Subcutaneous adipose tissue (tissue), 4 donors: Measurements from ENCODE around the gene RGL4. TPM values are rescaled to one million over a fixed set of nuclear protein-coding genes. Genes with fewer than 3 reads are reported as not detected.

ENCODE experiments used
- total RNA-seq, 4 donors: library from RNA; depleted of rRNA; stranded (reverse); fragments of >200 nt; gene quantifications; one replicate each; pipeline ENCODE4 v1.1.0, GENCODE V29; 2016
- TF ChIP-seq, protein P1 (sequence below): fragments of 450-650 bp; IDR thresholded peaks from one replicate; pipeline ENCODE4 v1.5.1; 2016; ENCODE audit warnings: low read depth, mild to moderate bottlenecking, control low read depth, antibody characterized with exemption, moderate library complexity

RGL4 gene
- total RNA-seq, 4 donors from 2014 or later, result not detected

DNA sequence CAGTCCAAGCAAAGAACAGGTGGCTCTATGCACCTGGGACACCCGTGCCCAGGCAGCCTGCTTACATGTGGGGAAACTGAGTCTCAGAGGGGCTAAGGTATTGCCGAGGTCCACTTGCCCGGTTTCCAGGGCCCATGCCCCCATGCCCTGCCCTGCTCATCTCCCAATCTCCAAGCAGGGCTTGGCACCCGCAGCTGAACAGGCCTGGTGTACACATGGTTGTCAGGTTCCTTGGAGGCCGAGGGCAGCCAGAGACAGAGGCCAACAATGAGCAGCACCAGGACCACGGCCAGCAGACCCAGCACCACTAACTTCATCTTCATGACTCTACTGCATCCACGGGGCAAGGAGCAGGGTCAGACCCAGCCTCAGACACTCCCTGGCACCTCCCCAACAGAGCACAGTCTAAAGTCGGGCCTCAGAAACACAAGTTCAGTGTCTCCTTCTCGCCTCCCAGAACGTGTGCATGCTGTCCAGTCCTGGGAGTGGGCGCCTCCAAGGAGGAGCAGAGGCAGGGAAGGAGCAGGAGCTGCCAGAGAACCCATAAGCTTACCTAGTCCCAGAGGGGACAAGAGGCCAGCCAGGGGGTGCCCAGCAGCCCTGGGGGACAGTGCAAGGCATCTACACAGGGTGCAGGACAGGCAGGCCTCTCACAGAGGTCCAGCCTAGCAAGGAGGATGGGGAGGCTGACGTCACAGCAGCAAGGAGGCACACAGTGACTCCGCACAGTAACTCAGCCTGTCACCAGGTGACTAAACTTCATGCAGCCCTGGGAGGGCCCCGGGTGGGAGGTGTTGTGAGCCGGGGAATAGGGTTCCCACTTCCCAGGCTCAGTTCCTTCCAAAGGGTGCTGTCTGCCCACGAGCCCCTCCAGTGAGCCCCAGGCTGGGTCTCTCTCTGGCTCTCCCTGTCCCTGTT is 20.2 kb upstream of the RGL4 start:
- TF ChIP-seq, protein P1, sequence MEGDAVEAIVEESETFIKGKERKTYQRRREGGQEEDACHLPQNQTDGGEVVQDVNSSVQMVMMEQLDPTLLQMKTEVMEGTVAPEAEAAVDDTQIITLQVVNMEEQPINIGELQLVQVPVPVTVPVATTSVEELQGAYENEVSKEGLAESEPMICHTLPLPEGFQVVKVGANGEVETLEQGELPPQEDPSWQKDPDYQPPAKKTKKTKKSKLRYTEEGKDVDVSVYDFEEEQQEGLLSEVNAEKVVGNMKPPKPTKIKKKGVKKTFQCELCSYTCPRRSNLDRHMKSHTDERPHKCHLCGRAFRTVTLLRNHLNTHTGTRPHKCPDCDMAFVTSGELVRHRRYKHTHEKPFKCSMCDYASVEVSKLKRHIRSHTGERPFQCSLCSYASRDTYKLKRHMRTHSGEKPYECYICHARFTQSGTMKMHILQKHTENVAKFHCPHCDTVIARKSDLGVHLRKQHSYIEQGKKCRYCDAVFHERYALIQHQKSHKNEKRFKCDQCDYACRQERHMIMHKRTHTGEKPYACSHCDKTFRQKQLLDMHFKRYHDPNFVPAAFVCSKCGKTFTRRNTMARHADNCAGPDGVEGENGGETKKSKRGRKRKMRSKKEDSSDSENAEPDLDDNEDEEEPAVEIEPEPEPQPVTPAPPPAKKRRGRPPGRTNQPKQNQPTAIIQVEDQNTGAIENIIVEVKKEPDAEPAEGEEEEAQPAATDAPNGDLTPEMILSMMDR, result no peak

GRCh38 chr22:23673050-23673620 is 17.7 kb upstream of the RGL4 start:
- TF ChIP-seq, protein P1, result no peak

GRCh38 chr22:23673826-23674690 is 16.8 kb upstream of the RGL4 start:
- TF ChIP-seq, protein P1, result no peak

DNA sequence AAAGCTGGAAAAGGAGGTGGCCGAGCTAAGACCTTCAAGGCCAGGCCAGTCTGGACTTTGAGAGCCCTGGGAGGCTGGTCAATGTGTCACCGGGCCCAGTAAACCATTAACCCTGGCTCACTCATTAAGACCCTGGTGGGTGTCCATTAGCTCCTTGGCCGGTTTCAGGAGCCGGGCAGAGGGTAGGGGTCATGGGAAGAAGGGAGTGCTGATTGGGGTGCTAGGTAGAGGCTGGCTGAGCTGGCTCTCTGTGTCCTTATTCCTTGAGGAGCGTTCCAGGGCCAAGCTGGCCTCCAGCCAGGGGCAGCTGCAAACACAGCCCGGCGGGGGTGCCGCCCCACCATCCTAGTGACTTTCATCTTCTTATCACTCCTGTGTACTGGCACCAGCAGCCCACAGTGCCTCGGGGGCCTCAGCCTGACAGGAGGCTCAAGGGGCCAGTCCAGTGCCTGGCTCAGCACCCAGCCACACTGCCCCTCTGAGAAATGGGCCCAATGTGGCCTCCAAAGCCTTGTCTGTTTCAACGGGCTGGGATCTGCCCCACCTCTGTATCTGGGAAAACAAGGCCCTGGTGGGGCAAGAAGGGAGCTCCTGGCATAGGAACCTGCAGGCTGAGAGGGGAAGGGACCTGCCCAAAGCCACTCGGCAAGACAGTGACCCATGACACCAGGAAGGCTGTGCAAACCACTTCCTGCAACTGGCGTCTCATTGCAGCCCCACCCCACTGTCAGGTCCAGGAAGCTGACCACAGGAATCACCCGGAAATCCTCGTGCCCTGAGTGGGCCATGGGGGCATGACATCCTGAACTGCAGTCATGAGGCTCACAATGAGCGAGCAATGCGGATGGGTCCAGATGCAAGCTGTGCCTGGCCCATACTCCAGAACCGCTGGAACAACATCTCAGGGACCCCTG is 15.1 kb upstream of the RGL4 start:
- TF ChIP-seq, protein P1, result no peak

- TF ChIP-seq, protein P1, result no peak
Measured at GRCh38 chr22:23677701-23677995, 13.2 kb upstream of the RGL4 start.

DNA sequence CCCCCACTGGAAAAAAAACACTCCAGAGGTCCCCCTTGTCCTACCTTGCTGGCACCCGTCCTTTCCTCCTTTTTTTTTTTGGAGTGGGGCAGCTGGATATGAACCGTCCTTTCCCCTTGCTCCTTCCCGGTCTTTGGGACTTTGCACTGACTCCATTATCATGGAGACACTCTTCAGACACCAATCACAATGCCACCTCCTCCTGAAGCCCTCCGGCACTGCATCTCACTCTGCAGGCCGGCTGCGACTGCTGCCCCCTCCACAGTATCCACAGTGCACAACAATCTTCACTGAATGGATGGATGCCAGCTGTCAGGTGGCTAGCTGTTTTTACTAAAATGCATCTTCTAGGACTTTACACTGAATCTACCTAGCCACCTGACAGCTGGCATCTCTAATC is 12.7 kb upstream of the RGL4 start:
- TF ChIP-seq, protein P1, result no peak
